Activated T-helper 17 cell treated with anti-CD3 and anti-CD28 coated beads, Interleukin-2, amount 50 U/mL, for 72 hours (primary cell): ENCODE data around the gene UNC45A. TPM values are rescaled to one million over a fixed set of nuclear protein-coding genes. Genes with fewer than 3 reads are reported as not detected.

Experiments used
- ATAC-seq: fragments of 150-1000 bp; cut with Tn5 transposase; replicated peaks from 2 replicates; pipeline ENCODE4 v1.10.0; 2021; ENCODE audit warnings: mild to moderate bottlenecking, moderate library complexity
- H3K27ac Mint-ChIP-seq: one replicate; pipeline ENCODE4 v1.8.0; 2022; ENCODE audit warnings: mixed read lengths
- H3K27me3 Mint-ChIP-seq: one replicate; pipeline ENCODE4 v1.8.0; 2022; ENCODE audit warnings: mixed read lengths
- H3K36me3 Mint-ChIP-seq: one replicate; pipeline ENCODE4 v1.8.0; 2022; ENCODE audit warnings: low read depth, mild to moderate bottlenecking, mixed read lengths
- H3K4me1 Mint-ChIP-seq: one replicate; pipeline ENCODE4 v1.8.0; 2022; ENCODE audit warnings: mixed read lengths
- H3K4me3 Mint-ChIP-seq: one replicate; pipeline ENCODE4 v1.8.0; 2022; ENCODE audit warnings: mild to moderate bottlenecking, mixed read lengths
- H3K9me3 Mint-ChIP-seq: one replicate; pipeline ENCODE4 v1.8.0; 2022; ENCODE audit warnings: mixed read lengths
- total RNA-seq, 2 donors: library from RNA; stranded (reverse); gene quantifications; one replicate each; pipeline ENCODE4 v1.2.3, GENCODE V29; 2022

Gene UNC45A, protein sequence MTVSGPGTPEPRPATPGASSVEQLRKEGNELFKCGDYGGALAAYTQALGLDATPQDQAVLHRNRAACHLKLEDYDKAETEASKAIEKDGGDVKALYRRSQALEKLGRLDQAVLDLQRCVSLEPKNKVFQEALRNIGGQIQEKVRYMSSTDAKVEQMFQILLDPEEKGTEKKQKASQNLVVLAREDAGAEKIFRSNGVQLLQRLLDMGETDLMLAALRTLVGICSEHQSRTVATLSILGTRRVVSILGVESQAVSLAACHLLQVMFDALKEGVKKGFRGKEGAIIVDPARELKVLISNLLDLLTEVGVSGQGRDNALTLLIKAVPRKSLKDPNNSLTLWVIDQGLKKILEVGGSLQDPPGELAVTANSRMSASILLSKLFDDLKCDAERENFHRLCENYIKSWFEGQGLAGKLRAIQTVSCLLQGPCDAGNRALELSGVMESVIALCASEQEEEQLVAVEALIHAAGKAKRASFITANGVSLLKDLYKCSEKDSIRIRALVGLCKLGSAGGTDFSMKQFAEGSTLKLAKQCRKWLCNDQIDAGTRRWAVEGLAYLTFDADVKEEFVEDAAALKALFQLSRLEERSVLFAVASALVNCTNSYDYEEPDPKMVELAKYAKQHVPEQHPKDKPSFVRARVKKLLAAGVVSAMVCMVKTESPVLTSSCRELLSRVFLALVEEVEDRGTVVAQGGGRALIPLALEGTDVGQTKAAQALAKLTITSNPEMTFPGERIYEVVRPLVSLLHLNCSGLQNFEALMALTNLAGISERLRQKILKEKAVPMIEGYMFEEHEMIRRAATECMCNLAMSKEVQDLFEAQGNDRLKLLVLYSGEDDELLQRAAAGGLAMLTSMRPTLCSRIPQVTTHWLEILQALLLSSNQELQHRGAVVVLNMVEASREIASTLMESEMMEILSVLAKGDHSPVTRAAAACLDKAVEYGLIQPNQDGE
- total RNA-seq: 100 to 1,000 TPM; 101 to 103 TPM

DNA sequence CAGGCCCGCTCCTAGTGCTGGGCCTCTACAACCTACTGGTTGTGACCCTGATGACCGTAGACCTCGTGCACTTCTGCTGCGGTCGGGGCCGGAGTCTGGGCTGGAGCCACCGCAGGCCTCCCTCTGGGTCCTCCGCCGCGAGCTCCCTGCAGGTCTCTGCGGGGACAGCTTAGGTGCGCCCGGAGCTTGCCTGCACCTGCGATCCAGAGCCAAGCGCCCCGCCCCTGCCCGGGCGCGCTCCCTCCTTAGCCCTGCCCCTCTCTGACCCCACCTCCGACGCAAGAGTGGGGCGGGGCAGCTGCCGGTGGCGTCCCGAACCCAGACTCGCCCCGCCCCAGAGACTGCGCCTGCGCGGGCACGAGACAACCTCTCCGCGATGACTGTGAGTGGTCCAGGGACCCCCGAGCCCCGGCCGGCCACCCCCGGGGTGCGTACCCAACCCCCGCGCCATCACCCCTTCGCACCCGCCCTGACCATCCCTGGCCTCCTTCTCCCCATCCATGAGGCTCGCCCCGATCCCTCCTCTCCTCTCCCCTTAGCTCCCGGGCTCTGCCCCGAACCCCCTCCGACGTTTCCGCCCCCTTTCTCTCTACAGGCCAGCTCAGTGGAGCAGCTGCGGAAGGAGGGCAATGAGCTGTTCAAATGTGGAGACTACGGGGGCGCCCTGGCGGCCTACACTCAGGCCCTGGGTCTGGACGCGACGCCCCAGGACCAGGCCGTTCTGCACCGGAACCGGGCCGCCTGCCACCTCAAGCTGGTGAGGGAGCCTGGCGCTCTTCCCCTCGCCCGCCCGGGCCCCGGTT, at the start of gene UNC45A:
Gene UNC45A, plus strand, starts transcription at position 337 of the 803 bp plus-strand sequence. Its CDS starts 40 bp downstream, at position 377.
- Mint-ChIP-seq H3K4me3 (peak within 1 kb of the TSS; percentile 83), H3K9me3 (no peaks in the 10 kb centered on the region), H3K36me3 (peaks cover 54% of the 10 kb centered on the region), H3K27ac (peak within 1 kb of the TSS; percentile 92), H3K4me1 (peaks cover 32% of the 10 kb centered on the region), H3K27me3 (no peaks in the 10 kb centered on the region)
- ATAC-seq: peak; percentile 79

DNA sequence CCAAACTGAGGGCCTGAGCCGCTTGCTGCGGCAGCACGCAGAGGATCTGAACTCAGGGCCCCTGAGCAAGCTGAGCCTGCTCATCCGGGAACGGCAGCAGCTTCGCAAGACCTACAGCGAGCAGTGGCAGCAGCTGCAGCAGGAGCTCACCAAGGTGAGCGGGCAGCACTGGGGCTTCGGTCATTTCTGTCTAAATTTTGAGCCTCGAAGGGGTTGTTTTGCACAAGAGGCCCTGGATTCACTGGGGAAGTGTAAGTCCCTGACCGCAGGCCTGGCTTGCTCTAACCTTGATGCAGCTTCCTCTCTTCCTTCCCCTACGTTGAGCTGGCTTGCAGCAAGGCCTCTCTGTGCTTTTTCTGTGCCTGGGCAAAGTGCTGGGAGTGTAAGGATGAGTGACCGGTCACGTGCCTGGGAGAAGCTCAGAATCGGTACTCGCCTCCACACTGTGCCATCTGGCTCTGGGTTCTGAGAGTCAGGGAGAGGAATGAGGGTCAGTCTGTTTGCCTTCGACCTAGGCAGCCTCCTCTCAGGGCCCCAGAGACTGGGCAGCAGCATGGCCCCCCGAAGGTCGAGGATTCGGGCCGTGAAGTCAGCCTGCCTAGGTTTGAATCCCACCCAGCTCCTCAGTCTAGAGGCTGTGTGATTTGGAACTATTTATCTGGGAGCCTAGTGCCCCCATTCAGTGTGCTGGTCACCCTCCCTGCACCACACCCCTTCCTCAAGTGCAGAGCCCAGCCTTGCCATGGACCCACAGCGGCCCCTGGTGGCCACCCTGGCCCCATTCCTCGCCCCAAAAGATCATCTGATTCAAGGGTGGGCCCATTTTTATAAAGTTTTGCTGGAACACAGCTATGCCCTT, 49.4 kb upstream of the UNC45A start:
- Mint-ChIP-seq H3K4me3 (peak overlapping the region; percentile 39), H3K27ac (peak overlapping the region; percentile 85), H3K36me3 (peaks cover 86% of the 10 kb centered on the region), H3K4me1 (peaks cover 5% of the 10 kb centered on the region), H3K9me3 (no peaks in the 10 kb centered on the region), H3K27me3 (no peaks in the 10 kb centered on the region)
- ATAC-seq: peak; percentile 36

DNA sequence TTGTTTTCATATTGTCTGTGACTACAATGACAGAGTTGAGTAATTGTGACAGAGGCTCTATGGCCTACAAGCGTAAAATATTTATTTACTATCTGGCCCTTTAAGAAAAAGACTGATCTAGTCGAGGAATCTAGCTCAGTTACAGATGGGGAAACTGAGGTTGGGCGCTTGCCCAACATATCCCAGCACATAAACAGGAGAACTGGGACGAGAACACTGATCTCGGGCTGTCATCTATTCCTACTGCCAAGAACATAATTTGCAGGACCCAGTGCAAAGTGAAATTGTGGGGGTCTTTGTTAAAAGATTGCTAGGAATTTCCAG, 48.8 kb upstream of the UNC45A start:
- peaks cover 83% of the 10 kb centered on the region for H3K36me3 Mint-ChIP-seq
- peaks cover 5% of the 10 kb centered on the region for H3K4me1 Mint-ChIP-seq
- no peak for ATAC-seq
- peak overlapping the region; percentile 85 for H3K27ac Mint-ChIP-seq
- no peaks in the 10 kb centered on the region for H3K9me3 Mint-ChIP-seq
- no peaks in the 10 kb centered on the region for H3K27me3 Mint-ChIP-seq
- H3K4me3 Mint-ChIP-seq: peak overlapping the region; percentile 39

DNA sequence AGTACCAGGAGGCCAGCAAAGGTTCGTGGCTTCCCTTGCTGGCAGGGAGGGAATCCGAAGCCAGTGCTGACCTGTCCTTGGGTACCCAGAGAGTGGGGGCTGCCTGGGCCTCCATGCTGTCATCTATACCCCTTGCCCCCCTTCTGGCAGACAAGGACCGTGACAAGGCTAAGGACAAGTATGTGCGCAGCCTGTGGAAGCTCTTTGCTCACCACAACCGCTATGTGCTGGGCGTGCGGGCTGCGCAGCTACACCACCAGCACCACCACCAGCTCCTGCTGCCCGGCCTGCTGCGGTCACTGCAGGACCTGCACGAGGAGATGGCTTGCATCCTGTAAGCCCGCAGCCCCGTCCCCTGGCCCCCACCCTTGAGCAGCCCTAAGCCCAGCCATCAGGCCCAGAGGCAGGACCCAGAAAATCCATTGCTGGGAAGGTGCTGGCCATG, 48.0 kb upstream of the UNC45A start:
- no peak overlapping the region for H3K4me3 Mint-ChIP-seq
- H3K27ac Mint-ChIP-seq: peak overlapping the region; percentile 49
- peaks cover 83% of the 10 kb centered on the region for H3K36me3 Mint-ChIP-seq
- no peak for ATAC-seq
- no peaks in the 10 kb centered on the region for H3K9me3 Mint-ChIP-seq
- no peaks in the 10 kb centered on the region for H3K27me3 Mint-ChIP-seq
- peaks cover 5% of the 10 kb centered on the region for H3K4me1 Mint-ChIP-seq

DNA sequence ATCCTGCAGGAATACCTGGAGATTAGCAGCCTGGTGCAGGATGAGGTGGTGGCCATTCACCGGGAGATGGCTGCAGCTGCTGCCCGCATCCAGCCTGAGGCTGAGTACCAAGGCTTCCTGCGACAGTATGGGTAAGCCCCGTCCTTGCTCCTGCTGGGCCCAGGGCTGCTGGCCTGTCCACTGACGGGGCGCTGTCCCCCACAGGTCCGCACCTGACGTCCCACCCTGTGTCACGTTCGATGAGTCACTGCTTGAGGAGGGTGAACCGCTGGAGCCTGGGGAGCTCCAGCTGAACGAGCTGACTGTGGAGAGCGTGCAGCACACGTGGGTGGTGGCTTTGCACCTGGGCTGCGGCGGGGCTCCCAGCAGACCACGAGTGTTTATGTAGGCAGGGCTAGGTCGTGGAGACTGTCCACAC, 45.8 kb upstream of the UNC45A start:
- Mint-ChIP-seq H3K4me1 (peaks cover 5% of the 10 kb centered on the region), H3K27me3 (no peaks in the 10 kb centered on the region), H3K4me3 (no peak overlapping the region), H3K36me3 (peaks cover 89% of the 10 kb centered on the region), H3K27ac (peak overlapping the region; percentile 50), H3K9me3 (no peaks in the 10 kb centered on the region)
- ATAC-seq: no peak

DNA sequence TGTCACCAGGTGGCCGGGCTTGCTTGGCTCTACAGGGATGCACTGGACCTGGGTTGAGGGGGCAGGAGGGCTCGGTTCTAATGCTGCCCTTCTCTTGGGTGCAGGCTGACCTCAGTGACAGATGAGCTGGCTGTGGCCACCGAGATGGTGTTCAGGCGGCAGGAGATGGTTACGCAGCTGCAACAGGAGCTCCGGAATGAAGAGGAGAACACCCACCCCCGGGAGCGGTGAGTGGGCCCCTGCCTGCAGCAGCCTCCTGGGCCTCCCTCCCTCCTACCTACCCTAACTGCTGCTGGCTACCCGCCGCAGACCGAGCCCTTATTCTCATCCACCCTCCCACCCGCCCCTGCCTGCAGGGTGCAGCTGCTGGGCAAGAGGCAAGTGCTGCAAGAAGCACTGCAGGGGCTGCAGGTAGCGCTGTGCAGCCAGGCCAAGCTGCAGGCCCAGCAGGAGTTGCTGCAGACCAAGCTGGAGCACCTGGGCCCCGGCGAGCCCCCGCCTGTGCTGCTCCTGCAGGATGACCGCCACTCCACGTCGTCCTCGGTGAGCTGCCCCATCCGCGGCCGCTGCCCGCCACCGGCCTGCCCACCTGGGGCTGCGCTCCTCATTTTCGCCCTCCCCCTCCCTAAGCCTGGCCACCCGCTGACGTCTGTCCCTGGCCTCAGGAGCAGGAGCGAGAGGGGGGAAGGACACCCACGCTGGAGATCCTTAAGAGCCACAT, 45.2 kb upstream of the UNC45A start:
- Mint-ChIP-seq H3K9me3 (no peaks in the 10 kb centered on the region), H3K27me3 (no peaks in the 10 kb centered on the region), H3K4me1 (peaks cover 5% of the 10 kb centered on the region), H3K27ac (peak overlapping the region; percentile 50), H3K36me3 (peaks cover 91% of the 10 kb centered on the region), H3K4me3 (no peak overlapping the region)
- no peak for ATAC-seq

DNA sequence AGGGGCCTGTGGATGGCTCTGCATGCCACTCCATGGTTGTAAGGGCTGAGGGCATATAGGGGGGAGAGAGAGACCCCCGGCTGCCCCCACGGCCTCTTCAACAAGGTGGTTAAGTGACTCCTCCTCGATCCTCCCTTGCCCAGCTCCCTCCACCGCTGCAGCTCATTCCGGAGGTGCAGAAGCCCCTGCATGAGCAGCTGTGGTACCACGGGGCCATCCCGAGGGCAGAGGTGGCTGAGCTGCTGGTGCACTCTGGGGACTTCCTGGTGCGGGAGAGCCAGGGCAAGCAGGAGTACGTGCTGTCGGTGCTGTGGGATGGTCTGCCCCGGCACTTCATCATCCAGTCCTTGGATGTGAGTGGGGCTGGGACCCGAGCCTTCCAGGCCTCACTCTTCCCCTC, 44.2 kb upstream of the UNC45A start:
- H3K27me3 Mint-ChIP-seq: no peaks in the 10 kb centered on the region

DNA sequence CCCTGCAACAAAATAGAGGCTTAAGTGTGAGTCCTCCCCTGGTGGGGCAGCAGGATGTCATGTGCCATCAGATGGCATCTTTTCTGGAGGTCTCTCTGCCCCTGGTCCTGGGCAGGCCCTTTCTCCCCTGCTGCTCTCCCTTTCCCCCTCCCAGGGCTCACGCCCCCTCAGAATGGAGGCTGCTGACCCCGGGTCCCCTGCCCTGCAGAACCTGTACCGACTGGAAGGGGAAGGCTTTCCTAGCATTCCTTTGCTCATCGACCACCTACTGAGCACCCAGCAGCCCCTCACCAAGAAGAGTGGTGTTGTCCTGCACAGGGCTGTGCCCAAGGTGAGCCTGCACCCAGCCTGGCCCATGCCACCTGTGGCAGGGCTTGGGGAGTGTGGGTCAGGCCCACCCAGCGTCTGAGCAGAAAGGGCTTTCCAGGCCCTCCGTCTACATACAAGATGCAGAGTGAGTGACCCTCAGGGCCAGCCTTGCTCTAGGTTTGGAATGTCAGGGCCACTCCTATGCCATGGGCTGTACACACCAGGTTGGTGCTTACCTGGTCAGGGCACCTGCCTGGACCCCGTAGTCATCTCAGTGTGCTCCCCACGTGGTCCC, 43.6 kb upstream of the UNC45A start:
- H3K36me3 Mint-ChIP-seq: peaks cover 90% of the 10 kb centered on the region
- H3K4me3 Mint-ChIP-seq: no peak overlapping the region
- no peak overlapping the region for H3K27ac Mint-ChIP-seq
- H3K4me1 Mint-ChIP-seq: peaks cover 5% of the 10 kb centered on the region
- no peak for ATAC-seq
- H3K27me3 Mint-ChIP-seq: no peaks in the 10 kb centered on the region
- no peaks in the 10 kb centered on the region for H3K9me3 Mint-ChIP-seq

More for the DNA sequence above, 44.2 kb upstream of the UNC45A start:
- Mint-ChIP-seq H3K4me3 (no peak overlapping the region), H3K27ac (no peak overlapping the region), H3K36me3 (peaks cover 90% of the 10 kb centered on the region), H3K4me1 (peaks cover 5% of the 10 kb centered on the region), H3K9me3 (no peaks in the 10 kb centered on the region)
- ATAC-seq: no peak

DNA sequence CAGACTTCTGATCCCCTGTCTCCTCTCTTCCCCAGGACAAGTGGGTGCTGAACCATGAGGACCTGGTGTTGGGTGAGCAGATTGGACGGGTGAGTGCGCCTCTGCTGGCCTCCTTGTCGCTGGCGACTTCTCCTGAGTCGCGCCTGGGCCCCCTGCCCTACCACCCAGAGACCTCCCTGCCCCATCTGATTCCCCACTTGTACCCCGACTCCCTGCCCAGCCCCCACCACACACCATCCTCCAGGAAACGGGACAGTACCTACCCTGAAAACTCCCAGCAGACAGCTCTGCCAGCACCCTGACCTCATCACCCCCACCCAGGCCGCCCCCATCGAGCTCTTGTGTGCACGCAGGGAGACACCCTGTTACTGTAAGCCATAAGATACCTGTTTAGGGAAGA, 43.1 kb upstream of the UNC45A start:
- Mint-ChIP-seq H3K36me3 (peaks cover 90% of the 10 kb centered on the region), H3K27ac (peak overlapping the region; percentile 56), H3K4me1 (peaks cover 5% of the 10 kb centered on the region), H3K4me3 (no peak overlapping the region), H3K27me3 (no peaks in the 10 kb centered on the region), H3K9me3 (no peaks in the 10 kb centered on the region)
- ATAC-seq: no peak

DNA sequence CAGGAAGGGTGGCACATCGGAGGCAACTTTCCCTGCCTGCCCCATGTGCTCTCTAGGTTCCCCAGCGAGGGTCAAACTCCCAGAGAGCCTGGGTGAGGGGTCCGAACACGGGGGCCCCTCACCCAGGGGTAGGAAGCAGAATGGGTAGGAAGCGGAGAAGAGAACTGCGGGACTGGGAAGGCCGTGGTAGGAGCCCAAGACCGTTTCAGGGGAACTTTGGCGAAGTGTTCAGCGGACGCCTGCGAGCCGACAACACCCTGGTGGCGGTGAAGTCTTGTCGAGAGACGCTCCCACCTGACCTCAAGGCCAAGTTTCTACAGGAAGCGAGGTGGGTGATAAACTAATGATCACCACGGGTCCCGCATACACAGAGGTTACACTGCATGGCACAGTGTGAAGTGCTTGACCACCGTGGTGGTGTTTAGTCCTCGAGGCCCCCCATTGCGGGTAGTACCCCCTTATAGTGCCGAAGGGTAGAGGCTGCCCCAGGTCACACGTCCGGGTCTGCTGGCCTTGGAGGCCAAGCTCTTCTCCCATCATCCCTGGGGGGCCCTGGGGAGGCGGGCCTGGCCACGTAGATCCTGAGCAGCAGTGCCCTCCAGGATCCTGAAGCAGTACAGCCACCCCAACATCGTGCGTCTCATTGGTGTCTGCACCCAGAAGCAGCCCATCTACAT, 42.4 kb upstream of the UNC45A start:
- no peak overlapping the region for H3K4me3 Mint-ChIP-seq
- no peak for ATAC-seq
- H3K36me3 Mint-ChIP-seq: peaks cover 85% of the 10 kb centered on the region
- peak overlapping the region; percentile 56 for H3K27ac Mint-ChIP-seq
- H3K27me3 Mint-ChIP-seq: no peaks in the 10 kb centered on the region
- peaks cover 5% of the 10 kb centered on the region for H3K4me1 Mint-ChIP-seq
- H3K9me3 Mint-ChIP-seq: no peaks in the 10 kb centered on the region

DNA sequence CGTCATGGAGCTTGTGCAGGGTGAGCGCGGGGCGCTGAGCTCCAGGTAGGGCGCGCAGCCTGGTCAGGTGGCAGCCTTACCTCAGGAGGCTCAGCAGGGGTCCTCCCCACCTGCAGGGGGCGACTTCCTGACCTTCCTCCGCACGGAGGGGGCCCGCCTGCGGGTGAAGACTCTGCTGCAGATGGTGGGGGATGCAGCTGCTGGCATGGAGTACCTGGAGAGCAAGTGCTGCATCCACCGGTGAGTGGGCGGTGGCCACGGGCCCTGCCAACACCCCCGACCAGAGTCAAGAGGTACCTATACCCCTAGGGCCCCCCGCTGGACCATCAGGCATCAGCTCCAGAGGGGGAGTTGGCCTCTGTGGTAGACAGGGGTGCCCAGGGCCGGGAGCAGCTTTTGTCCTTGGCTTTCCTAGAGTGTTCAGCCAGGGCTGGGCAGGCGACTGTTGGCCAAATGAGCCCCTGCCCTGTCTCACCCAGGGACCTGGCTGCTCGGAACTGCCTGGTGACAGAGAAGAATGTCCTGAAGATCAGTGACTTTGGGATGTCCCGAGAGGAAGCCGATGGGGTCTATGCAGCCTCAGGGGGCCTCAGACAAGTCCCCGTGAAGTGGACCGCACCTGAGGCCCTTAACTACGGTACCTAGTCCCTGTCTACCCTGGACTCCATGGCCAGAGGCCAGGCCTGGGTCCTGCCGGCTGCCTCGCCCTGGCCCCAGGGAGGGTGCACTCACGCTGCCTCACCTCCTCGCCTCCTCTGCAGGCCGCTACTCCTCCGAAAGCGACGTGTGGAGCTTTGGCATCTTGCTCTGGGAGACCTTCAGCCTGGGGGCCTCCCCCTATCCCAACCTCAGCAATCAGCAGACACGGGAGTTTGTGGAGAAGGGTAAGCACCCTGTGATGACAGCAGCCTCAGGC, 41.7 kb upstream of the UNC45A start:
- H3K4me1 Mint-ChIP-seq: peaks cover 2% of the 10 kb centered on the region
- H3K27me3 Mint-ChIP-seq: no peaks in the 10 kb centered on the region
- ATAC-seq: no peak
- H3K36me3 Mint-ChIP-seq: peaks cover 77% of the 10 kb centered on the region
- no peaks in the 10 kb centered on the region for H3K9me3 Mint-ChIP-seq
- no peak overlapping the region for H3K4me3 Mint-ChIP-seq
- H3K27ac Mint-ChIP-seq: no peak overlapping the region
